ENCODE data around the gene GNAO1.

GNAO1 gene

DNA sequence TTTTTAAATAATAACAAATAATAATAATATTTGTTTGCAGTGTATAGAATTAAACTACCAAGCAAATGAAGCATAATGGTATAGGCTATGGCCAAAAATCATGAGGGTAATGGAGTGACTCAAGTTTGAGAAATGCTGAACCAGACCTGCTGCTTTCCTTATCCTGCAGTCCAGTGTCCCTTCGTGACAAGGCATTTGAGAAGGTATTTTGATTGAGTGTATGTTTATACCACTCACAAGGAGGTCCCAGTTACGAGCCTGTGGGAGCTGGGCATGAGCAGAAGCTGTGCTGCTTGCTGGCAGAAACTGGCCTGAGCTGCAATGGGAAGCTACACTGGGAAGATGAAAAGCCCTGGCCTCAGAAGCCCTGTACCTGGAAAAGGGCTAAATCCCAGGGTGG lies 50.3 kb downstream of the GNAO1 start:
- DNase-seq: no peak

- no peak for DNase-seq
Observed at GRCh38 chr16:56242740-56243139, 51.5 kb downstream of the GNAO1 start.

GRCh38 chr16:56244612-56245011 lies 53.3 kb downstream of the GNAO1 start:
- no peak for DNase-seq

- no peak for DNase-seq
Observed at GRCh38 chr16:56245197-56245596, 53.9 kb downstream of the GNAO1 start.

GRCh38 chr16:56246051-56246817 lies 54.9 kb downstream of the GNAO1 start:
- DNase-seq: no peak

DNA sequence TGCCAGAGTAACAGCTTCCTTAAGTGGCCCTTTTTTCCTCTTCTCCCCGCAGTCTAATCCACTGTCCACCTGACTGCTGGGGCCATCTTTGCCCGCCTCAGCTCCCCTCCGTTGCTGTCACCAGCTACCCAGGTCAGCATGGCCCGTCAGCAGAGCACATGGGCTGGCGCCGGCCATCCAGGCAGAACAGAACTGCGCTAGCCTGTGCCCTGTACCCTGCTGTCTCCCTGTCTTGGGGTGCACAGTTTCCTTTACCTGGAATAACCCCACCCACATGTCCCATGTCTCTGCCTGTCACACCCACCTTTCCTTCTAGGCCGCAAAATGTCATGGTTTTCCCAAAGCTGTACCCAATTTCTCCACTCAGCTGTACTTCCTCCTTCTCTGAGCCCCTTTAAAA lies 55.7 kb downstream of the GNAO1 start:
- DNase-seq: no peak

DNA sequence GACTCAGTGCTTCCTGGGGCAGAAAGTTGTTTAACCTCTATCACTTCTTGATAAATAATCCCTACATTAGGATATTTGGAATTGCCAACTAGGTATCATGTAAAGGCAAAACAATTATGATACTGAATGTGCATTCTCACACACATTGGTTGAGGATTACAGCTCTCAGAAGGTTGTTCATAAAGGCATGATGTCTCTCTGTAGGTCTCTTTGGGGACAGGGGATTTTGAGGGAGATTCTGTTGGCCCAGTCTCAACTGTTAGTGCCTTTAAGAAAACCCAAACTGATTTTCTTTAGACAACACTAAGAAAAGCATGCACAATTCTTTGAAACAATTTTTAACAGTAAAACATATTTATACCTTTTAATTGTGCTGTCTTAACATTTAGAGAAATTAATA lies 56.5 kb downstream of the GNAO1 start:
- no peak for DNase-seq

DNA sequence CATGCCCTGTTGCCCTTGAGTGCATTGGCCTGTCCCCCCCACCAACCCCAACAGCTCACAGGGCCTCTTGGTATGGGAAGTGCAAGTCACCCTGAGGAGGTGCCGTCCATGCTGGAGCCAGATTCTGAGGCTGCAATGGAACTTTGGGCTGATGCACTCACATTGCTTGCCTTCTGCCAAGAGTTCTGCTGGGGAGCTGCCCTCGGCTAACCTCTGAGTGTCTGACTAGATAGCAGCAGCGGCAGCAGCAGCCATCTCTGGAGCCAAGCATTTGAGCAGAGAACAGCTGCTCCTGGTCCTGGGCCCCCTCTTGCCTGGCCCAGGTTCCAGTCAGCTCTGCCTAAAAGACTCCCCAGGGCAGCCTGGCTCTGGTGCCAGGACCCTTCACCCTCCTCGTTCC lies 61.5 kb downstream of the GNAO1 start:
- DNase-seq: no peak

GRCh38 chr16:56255904-56256303 lies 64.6 kb downstream of the GNAO1 start:
- DNase-seq: no peak

GRCh38 chr16:56257239-56257638 lies 66.0 kb downstream of the GNAO1 start:
- no peak for DNase-seq

- no peak for DNase-seq
Observed at GRCh38 chr16:56257666-56258342, 66.5 kb downstream of the GNAO1 start.

- no peak for DNase-seq
Observed at GRCh38 chr16:56258508-56259424, 67.5 kb downstream of the GNAO1 start.

DNA sequence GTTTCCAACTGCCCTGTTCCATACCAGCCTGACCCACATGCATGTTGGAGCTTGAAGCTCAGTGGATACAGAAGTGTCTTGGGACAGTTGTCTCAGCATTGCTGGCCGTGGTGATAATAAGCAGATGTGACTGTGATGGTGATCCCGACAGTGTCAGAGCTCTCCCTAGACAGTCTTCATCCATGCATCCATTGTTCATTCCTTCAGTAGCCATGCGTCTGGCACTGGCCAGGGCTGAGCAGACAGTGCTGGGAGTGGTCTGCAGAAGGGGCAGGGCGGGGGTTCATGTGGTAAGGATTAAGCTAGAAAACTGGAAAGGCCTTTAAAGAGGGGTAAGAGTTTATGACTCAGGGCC lies 68.1 kb downstream of the GNAO1 start:
- DNase-seq: no peak

GRCh38 chr16:56260378-56261160 lies 69.3 kb downstream of the GNAO1 start:
- no peak for DNase-seq

- DNase-seq: no peak
Observed at GRCh38 chr16:56261656-56262055, 70.4 kb downstream of the GNAO1 start.

- DNase-seq: peak in 4 of 5 experiments; percentile 15 to 78 (median 56)
Observed at GRCh38 chr16:56262148-56262547, 70.9 kb downstream of the GNAO1 start.

GRCh38 chr16:56262551-56263245 lies 71.4 kb downstream of the GNAO1 start:
- no peak for DNase-seq

DNA sequence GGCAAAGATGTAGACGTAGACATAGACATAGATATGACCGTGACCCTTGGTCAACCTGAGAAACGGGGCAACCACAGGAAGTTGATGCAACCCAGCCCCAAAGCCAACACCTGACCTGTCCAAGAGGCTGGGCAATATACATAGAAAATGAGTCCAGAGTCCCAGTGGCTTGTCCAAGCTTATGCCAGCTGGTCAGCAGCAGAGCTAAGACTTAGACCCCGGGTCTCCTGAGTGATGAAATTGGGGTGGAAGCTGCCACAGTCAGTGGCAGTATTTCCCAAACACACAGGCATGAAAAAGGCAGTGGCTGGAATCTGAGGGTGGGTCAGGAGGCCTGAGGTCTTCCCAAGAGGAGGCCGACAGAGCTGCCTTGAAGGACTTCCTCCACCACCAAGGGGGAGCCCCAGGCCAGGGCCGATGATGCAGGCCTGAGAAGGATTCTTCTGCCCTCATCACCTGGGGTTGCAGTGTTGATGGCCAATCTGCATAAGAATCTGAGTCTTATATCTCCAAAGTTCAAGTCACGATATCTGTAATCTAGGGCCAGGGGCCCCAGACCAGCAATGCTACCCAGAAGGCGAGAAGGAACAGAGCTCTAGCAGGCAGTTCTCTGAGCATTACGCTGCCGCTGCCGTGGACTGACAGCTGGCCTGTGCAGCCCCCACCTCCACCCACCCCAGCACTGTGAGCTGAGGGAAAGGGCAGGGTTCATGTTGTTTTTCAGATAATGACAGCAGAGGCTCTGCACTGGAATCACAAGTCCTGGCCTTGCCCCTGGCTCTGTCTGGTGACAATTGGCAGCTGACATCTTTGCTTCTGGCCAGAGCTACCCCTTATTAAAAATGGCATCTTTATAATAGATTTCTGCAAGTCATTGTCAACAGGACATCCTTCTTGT lies 72.7 kb downstream of the GNAO1 start:
- no peak for DNase-seq

DNA sequence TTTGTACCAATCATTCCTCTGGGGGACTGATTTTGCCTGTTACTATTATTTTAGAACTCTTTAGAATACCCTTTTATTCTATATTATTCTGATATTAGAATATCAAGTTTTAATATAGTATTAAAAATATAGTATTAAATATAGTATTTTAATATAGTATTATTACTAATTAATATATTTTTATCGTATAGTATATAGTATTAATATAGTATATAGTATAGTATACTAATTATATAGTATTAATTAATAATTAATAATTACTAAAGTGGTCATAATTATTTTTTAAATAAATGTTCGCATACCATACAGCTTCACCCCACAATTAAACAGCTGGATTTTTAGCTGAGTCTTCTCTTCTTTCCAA lies 73.3 kb downstream of the GNAO1 start:
- DNase-seq: no peak

DNA sequence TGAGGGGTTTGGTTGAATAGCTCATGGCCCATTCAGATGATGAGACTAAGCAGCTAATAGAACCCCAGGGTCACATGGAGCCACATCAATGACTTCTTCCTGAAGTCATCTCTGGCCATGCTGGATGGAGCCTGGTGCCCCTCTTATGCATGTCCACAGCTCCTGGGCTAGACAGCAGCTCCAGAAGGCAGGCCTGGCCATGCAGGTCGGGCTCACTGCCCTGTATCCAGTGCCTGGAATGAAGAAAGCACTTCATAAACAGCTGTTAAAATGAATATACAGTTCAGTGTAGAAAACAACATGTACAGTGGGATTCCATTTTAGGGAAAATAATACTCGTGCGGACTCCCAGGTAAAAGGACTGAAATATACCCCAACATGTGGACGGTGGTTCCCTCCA lies 73.9 kb downstream of the GNAO1 start:
- no peak for DNase-seq

DNA sequence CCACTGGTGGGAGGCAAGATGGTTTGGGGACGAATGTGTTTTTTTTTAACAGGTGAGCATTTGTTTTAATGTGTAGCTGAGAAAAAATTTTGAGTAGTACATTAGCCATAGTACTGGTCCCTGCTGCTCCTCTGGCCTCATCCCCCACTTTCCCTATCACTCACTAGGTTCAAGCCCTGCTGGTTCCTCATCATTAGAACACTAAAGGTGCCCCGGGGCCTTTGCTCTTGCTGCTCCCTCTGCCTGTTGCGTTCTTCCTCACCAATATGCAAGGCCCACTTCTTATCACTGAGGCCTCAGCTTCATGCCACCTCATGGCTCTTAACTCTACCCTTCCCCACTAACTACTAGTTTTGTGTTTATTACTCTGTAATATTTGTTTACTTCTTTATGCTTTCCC lies 74.5 kb downstream of the GNAO1 start:
- DNase-seq: no peak
